Renal cortical epithelial cell (primary cell): ENCODE data around the gene USO1. TPM values are rescaled to one million over a fixed set of nuclear protein-coding genes. Genes with fewer than 3 reads are reported as not detected.

Experiments used
- DNase-seq: peaks from one replicate; pipeline ENCODE4 v3.0.0-alpha.2; 2011; ENCODE audit warnings: low read depth
- total RNA-seq: library from RNA; depleted of rRNA; stranded (reverse); fragments of >200 nt; gene quantifications from 2 replicates; pipeline ENCODE4 v1.2.3, GENCODE V29; 2014

Gene USO1
- total RNA-seq, 1 donor from 2014 or later: 141 TPM

DNA sequence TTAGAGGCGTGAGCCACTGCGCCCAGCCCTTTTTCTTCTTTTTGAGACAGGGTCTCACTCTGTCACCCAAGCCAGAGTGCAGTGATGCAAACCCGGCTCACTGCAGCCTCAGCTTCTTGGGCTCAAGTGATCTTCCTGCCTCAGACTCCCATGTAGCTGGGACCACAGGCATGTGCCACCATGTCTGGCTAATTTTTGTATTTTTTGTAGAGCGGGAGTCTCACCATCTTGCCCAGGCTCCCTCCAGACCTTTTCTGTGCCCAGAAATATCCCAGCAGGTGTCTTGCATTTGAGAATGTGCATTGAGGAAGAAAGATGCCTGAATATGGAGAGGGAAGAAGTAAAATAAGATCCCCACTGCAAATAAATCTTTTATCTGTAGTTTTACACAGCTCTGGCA is 119.2 kb downstream of the USO1 start:
- DNase-seq: no peak

DNA sequence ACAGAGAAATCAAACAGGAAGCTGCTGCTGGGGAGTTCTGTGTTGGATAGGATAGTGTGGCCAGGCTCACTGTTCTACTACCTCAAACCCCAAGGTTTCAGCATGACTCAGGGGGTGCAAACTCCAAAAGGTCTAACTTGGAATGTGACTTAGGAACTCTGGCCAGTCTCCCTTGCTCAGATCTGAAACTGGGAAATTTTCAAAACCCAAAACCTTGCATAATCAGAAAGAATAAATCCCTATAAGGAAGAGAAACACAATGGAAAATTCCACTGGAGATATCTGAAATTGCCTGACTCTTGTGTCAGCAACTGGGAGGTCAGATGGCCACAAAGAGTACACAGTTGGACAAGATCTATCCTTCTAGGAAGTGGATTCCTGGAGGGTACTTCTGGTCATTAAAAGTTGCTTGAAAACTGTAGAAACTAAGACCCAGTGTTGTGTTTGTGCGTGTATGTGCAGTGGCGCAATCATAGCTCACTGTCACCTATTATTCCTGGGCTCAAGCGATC is 119.8 kb downstream of the USO1 start:
- peak; percentile 98 for DNase-seq

DNA sequence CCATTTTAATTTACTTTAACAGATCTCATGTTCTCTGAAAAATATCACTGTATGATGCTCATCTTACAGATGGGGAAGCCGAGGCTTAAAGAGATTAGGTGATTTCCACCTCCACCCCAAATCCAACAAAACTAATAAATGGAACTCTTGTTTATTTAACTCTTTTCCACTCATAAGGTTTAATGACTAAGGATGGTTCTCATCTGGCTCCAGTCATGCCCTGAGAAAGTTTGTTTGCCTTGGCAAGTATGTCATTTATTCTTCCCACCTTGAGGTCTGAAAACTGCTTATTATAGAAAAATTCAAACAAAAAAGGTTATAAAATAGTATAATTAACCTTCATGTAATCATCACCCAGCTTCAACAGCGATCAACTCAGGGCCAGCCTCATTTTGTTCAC is 121.6 kb downstream of the USO1 start:
- no peak for DNase-seq

DNA sequence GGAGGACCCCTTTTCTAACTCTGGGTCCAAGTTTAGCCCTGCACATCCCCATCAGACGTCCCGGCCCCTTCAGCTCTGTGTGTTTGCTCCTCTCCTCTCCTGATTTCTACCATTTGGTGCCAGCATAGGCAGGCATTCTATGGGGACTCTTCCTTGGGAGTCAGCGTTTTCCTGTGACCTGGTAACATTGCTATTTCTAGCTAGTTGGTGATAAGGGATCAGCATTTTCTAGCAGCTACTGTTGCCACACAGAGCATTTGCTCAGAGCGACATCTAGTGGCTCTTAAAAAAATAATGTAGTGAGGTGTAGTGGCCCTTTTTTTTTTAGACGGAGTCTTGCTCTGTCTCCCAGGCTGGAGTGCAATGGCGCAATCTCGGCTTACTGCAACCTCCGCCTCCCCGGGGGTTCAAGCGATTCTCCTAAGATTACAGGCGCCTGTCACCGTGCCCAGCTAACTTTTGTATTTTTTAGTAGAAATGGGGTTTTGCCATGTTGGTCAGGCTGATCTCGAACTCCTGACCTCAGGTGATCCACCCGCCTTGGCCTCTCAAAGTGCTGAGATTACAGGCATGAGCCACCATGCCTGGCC is 123.9 kb downstream of the USO1 start:
- peak; percentile 91 for DNase-seq

DNA sequence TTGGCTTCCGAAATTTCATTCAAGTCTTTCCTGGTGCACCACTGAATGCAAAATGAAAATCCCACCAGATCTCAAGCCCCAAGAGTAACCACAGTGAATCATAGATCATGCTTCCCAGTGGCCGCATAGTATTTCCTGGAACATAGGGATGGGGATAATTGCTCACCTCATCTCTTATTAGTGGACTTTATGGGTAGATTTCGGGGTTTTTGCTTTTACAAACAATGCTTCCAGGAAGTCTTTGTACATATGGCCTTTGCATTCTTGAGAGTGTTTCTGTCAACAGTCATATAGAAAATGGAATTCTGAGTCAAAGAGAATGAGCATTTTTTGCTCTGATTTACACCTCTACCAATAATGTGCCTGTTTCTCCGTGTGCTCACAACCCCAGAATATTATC is 124.5 kb downstream of the USO1 start:
- DNase-seq: no peak

DNA sequence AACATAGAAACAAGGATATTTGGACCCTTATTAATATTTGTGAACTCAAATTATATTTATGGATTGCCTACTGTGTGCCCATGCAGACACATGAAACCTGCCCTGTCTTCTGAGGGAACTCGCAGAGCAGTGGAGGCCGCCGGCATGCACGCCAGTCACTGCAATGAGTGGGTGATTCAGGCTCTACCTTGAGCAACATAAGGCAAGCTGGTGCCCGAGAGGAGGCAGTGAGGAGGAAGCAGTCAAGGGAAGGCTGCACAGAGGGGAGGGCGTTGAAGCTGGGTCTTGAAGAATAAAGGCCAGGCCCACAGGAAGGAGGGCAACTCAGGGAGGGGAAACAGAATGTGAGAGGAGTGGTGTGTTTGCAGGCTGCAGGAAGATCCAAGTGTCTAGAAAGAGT is 125.1 kb downstream of the USO1 start:
- DNase-seq: no peak

DNA sequence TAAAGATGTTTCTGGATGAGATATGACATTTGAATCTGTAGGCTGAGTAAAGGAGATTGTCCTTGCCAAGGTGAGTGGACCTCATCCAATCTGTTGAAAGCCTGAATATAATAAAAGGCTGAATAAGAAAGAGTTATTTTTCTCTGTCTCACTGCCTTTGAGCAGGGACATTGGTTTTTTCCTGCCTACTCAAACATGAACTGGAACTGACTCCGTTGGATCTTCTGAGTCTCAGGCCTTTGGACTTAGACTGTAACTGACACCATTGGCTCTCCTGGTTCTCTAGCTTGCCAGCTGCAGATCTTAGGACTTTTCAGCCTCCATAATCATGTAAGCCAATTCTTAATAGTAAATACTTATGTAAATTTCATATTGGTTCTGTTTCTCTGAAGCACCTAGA is 134.3 kb downstream of the USO1 start:
- no peak for DNase-seq

DNA sequence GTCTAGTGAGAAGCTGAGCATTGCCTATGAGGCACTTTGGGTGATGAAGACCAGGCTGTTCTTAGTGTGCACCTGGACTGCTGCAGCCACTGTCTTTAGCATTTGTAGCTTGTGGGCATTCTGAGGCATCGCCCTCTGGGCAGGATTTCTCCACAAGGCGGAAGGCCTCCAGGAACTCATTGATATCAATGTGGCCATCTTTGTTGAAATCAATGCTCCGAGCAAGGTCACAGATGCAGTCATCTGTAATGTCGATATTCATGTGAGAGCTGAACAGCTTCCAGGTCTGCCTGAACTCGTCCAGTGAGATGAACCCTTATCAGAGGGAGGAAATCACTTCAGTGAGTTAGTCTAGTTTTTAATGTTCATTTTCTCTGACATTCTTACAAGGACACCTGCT is 136.2 kb downstream of the USO1 start:
- no peak for DNase-seq

Other genes starting within 250 kb of the USO1 start
- 68.2 and 74.9 TPM in 2 replicates for gene RCHY1, start 210.2 kb upstream of the USO1 start, total RNA-seq
- 10.6 and 17.4 TPM in 2 replicates for gene THAP6, start 210.1 kb upstream of the USO1 start, total RNA-seq
- gene ODAPH, start 168.5 kb upstream of the USO1 start, total RNA-seq: 1.0 and 1.7 TPM in 2 replicates
- 7.3 and 15.8 TPM in 2 replicates for gene CDKL2, start 94.0 kb upstream of the USO1 start, total RNA-seq
- gene G3BP2, start 51.2 kb upstream of the USO1 start, total RNA-seq: 303 and 311 TPM in 2 replicates
- not detected in 2 replicates for gene PPEF2, start 177.9 kb downstream of the USO1 start, total RNA-seq
- 14.5 and 44.1 TPM in 2 replicates for gene NAAA, start 216.4 kb downstream of the USO1 start, total RNA-seq